SK-N-SH (cell line): Measurements from ENCODE around the gene NPW. TPM values are rescaled to one million over a fixed set of nuclear protein-coding genes. Genes with fewer than 3 reads are reported as not detected.

Source experiments
- CTCF ChIA-PET: fragments of 300-600, 350-600 bp; formaldehyde crosslinking; extraction: SDS; loops from one replicate; lab custom pipeline; 2021; lab: Yijun Ruan, JAX
- POLR2A ChIA-PET: fragments of 350-600 bp; sonication (Branson Sonifier 250); formaldehyde crosslinking; extraction: SDS; loops from one replicate; lab custom pipeline; 2020; ENCODE audit warnings: antibody characterized with exemption, inconsistent platforms; lab: Yijun Ruan, JAX
- DNase-seq: peaks from one replicate; pipeline ENCODE4 v3.0.0; 2012
- H2AFZ ChIP-seq: fragments of 200-600 bp; sonication (generic); 2 replicates; pipeline ENCODE4 v1.8.1; 2016; ENCODE audit warnings: antibody characterized with exemption, mild to moderate bottlenecking, low read depth
- H3F3A ChIP-seq: fragments of 200-600 bp; sonication (generic); replicated peaks from 2 replicates; pipeline ENCODE3; 2016; ENCODE audit warnings: antibody characterized with exemption, mild to moderate bottlenecking; ENCODE audit not compliant: insufficient read depth
- H3K27ac ChIP-seq, 2 experiments: fragments of 200-500 bp in 1 of 2; fragments of 200-600 bp in 1 of 2; sonication (Bioruptor generic) in 1 of 2; sonication (generic), shearing (Covaris generic) in 1 of 2; 2 replicates each; pipeline versions ENCODE4 v1.5.1 to v1.6.1; 2014 to 2016; ENCODE audit warnings: low read depth in 2 of 2, inconsistent platforms in 1 of 2, low read length in 1 of 2, mild to moderate bottlenecking in 1 of 2, mixed read lengths in 1 of 2
- H3K27me3 ChIP-seq: fragments of 200-600 bp; sonication (generic), shearing (Covaris generic); 2 replicates; pipeline ENCODE4 v1.6.1; 2016; ENCODE audit warnings: mixed run types; ENCODE audit not compliant: insufficient read depth
- H3K36me3 ChIP-seq, 2 experiments: fragments of 200-500 bp in 1 of 2; fragments of 200-600 bp in 1 of 2; sonication (Bioruptor generic) in 1 of 2; sonication (generic) in 1 of 2; replicated peaks in 1 of 2; 2 replicates each; pipeline versions ENCODE3 to v1.5.1; 2014 to 2016; ENCODE audit warnings: low read length in 1 of 2, mild to moderate bottlenecking in 1 of 2; ENCODE audit not compliant: insufficient read depth in 2 of 2, control insufficient read depth in 1 of 2
- H3K4me1 ChIP-seq, 2 experiments: fragments of 200-500 bp in 1 of 2; fragments of 200-600 bp in 1 of 2; sonication (Bioruptor generic) in 1 of 2; sonication (generic), shearing (Covaris generic) in 1 of 2; 2 replicates each; pipeline versions ENCODE4 v1.5.1 to v1.6.1; 2014 to 2016; ENCODE audit warnings: low read depth in 1 of 2, low read length in 1 of 2, mixed run types in 1 of 2; ENCODE audit not compliant: insufficient read depth in 2 of 2, control insufficient read depth in 1 of 2
- H3K4me2 ChIP-seq: fragments of 200-600 bp; sonication (generic), shearing (Covaris generic); 2 replicates; pipeline ENCODE4 v1.6.1; 2017; ENCODE audit warnings: mixed run types
- H3K4me3 ChIP-seq, 2 experiments: fragments of 200-500 bp in 1 of 2; fragments of 200-600 bp in 1 of 2; sonication (Bioruptor generic) in 1 of 2; sonication (generic), shearing (Covaris generic) in 1 of 2; 2 replicates each; pipeline versions ENCODE4 v1.5.1 to v1.8.1; 2014 to 2016; ENCODE audit warnings: low read depth in 2 of 2, inconsistent platforms in 1 of 2, low read length in 1 of 2, mild to moderate bottlenecking in 1 of 2, mixed read lengths in 1 of 2, moderate library complexity in 1 of 2
- H3K79me2 ChIP-seq: fragments of 200-600 bp; sonication (generic); 2 replicates; pipeline ENCODE4 v1.8.1; 2017; ENCODE audit warnings: mild to moderate bottlenecking; ENCODE audit not compliant: insufficient read depth
- H3K9ac ChIP-seq: fragments of 200-600 bp; sonication (generic); 2 replicates; pipeline ENCODE4 v1.6.1; 2017; ENCODE audit warnings: mixed run types
- H3K9me2 ChIP-seq: fragments of 200-600 bp; sonication (generic); 2 replicates; pipeline ENCODE4 v1.6.1; 2017; ENCODE audit warnings: mixed run types
- H3K9me3 ChIP-seq: fragments of 200-600 bp; sonication (generic); 2 replicates; pipeline ENCODE4 v1.6.1; 2017; ENCODE audit warnings: mixed run types, mild to moderate bottlenecking, moderate library complexity
- H4K20me1 ChIP-seq: fragments of 200-600 bp; sonication (generic); 2 replicates; pipeline ENCODE4 v1.6.1; 2017; ENCODE audit warnings: mild to moderate bottlenecking, mixed run types; ENCODE audit not compliant: insufficient read depth
- CTCF ChIP-seq: fragments of 200-600 bp; sonication (generic); IDR thresholded peaks from 2 replicates; pipeline ENCODE4 v1.6.1; 2017; ENCODE audit warnings: antibody characterized with exemption, mild to moderate bottlenecking, moderate library complexity
- ELF1 ChIP-seq: IDR thresholded peaks from 2 replicates; pipeline ENCODE4 v1.4.0; 2012
- EZH2phosphoT487 ChIP-seq: fragments of 200-600 bp; sonication (generic); IDR thresholded peaks from 2 replicates; pipeline ENCODE4 v1.6.1; 2017; ENCODE audit warnings: low read depth, mixed run types, mild to moderate bottlenecking, antibody characterized with exemption, moderate library complexity, borderline replicate concordance
- FOSL2 ChIP-seq: IDR thresholded peaks from 2 replicates; pipeline ENCODE4 v1.4.0; 2012; ENCODE audit warnings: low read depth, mild to moderate bottlenecking, moderate library complexity, borderline replicate concordance
- GABPA ChIP-seq: IDR thresholded peaks from 2 replicates; pipeline ENCODE4 v1.4.0; 2012; ENCODE audit warnings: low read depth, mild to moderate bottlenecking
- MXI1 ChIP-seq: IDR thresholded peaks from 2 replicates; pipeline ENCODE4 v1.6.1; 2012; ENCODE audit warnings: mild to moderate bottlenecking, low read depth, low read length, improper control_type of control experiment
- NFIC ChIP-seq: IDR thresholded peaks from 2 replicates; pipeline ENCODE4 v1.4.0; 2012; ENCODE audit warnings: borderline replicate concordance
- NRF1 ChIP-seq: IDR thresholded peaks from 2 replicates; pipeline ENCODE4 v1.6.1; 2012; ENCODE audit warnings: low read depth, mild to moderate bottlenecking, low read length
- RAD21 ChIP-seq: IDR thresholded peaks from 2 replicates; pipeline ENCODE4 v1.6.1; 2012; ENCODE audit warnings: mild to moderate bottlenecking, low read length
- RCOR1 ChIP-seq: fragments of 150-350 bp; IDR thresholded peaks from 2 replicates; pipeline ENCODE4 v1.6.1; 2017; ENCODE audit warnings: antibody characterized with exemption, low read length
- REST ChIP-seq: IDR thresholded peaks from 2 replicates; pipeline ENCODE4 v1.6.1; 2012; ENCODE audit warnings: mild to moderate bottlenecking, low read depth, low read length, moderate library complexity
- RFX5 ChIP-seq: IDR thresholded peaks from 2 replicates; pipeline ENCODE4 v1.6.1; 2012; ENCODE audit warnings: mild to moderate bottlenecking, improper control_type of control experiment, low read length
- RXRA ChIP-seq: IDR thresholded peaks from 2 replicates; pipeline ENCODE4 v1.4.0; 2012; ENCODE audit warnings: low read depth, mild to moderate bottlenecking, borderline replicate concordance
- SIN3A ChIP-seq: IDR thresholded peaks from 2 replicates; pipeline ENCODE4 v1.6.1; 2012; ENCODE audit warnings: low read depth, mild to moderate bottlenecking, low read length, moderate library complexity, borderline replicate concordance
- TEAD4 ChIP-seq: IDR thresholded peaks from 2 replicates; pipeline ENCODE4 v1.4.0; 2012; ENCODE audit warnings: mild to moderate bottlenecking, borderline replicate concordance; ENCODE audit not compliant: insufficient read depth
- USF1 ChIP-seq: IDR thresholded peaks from 2 replicates; pipeline ENCODE4 v1.4.0; 2012; ENCODE audit warnings: low read depth, borderline replicate concordance
- USF2 ChIP-seq: fragments of 150-350 bp; IDR thresholded peaks from 2 replicates; pipeline ENCODE4 v1.6.1; 2017; ENCODE audit warnings: antibody characterized with exemption, low read length, low read depth, borderline replicate concordance
- ZBTB33 ChIP-seq: IDR thresholded peaks from 2 replicates; pipeline ENCODE4 v1.4.0; 2012; ENCODE audit warnings: low read depth, borderline replicate concordance
- WGBS: methylation state at CpG from one replicate; pipeline ENCODE4 v1.1.6; 2017; ENCODE audit warnings: low lambda C conversion rate; 5-methylcytosine and 5-hydroxymethylcytosine counted together
- polyA plus RNA-seq, 3 experiments: library from polyadenylated mRNA; depleted of rRNA; stranded (reverse); fragments of >200 nt; gene quantifications; 2 replicates each; pipeline ENCODE4 v1.2.3, GENCODE V29; 2012

The NPW gene
- polyA plus RNA-seq, 1 of the 3 experiments (the other 2 are of a cell fraction) = 1.1 TPM

- TF ChIP-seq USF2 (no peak), GABPA (no peak), RCOR1 (no peak), USF1 (no peak), TEAD4 (no peak), RAD21 (no peak), MXI1 (no peak), EZH2phosphoT487 (no peak), NRF1 (no peak), CTCF (no peak), FOSL2 (no peak), REST (no peak), RFX5 (no peak), SIN3A (no peak), ELF1 (no peak), ZBTB33 (no peak), RXRA (no peak), NFIC (no peak)
- peaks cover 15% of the 10 kb centered on the region; the same call in 1 of the 2 replicates for H3K79me2 ChIP-seq
- no peaks in the 10 kb centered on the region for H3K9me3 ChIP-seq
- ChIA-PET POLR2A (no interaction called here), CTCF (interaction anchor here (1.1 to 6.5 kb wide), 5 partner anchors 13 to 127 kb away, joined by 3 to 68 read pairs (median 5); no protein-coding TSS in a partner anchor)
- DNase-seq = peak; percentile 90
- H3F3A ChIP-seq = peaks cover 9% of the 10 kb centered on the region
- no peaks in the 10 kb centered on the region for H3K9me2 ChIP-seq
- H3K9ac ChIP-seq = peak within 1 kb of the TSS; percentile 61
- H3K36me3 ChIP-seq = peaks cover 0 to 6% of the 10 kb centered on the region in 2 experiments
- H3K4me1 ChIP-seq = peaks cover 7 to 29% of the 10 kb centered on the region in 2 experiments; a peak in 2 of 4 replicates
- peak within 1 kb of the TSS in 1 of 2 experiments; percentile 28; a peak in 1 of 4 replicates for H3K27ac ChIP-seq
- peak within 1 kb of the TSS; percentile 56 to 67 for H3K4me3 ChIP-seq
- peak within 1 kb of the TSS; percentile 90 for H3K4me2 ChIP-seq
- no peak within 1 kb of the TSS for H2AFZ ChIP-seq
- H4K20me1 ChIP-seq = peaks cover 8% of the 10 kb centered on the region; the same call in 1 of the 2 replicates
- no peaks in the 10 kb centered on the region for H3K27me3 ChIP-seq
- WGBS = 17% methylated on average over 25 of the region's 59 CpGs
Measured at GRCh38 chr16:2026461-2027023, 7.0 kb downstream of the NPW start, which contains the start of gene NHERF2. Gene NHERF2, plus strand, starts transcription at chr16:2026902. Its CDS starts 104 bp downstream, at chr16:2027006.
